Right atrium auricular region (tissue), 2 donors: ENCODE results near the gene CCBE1. TPM values are rescaled to one million over a fixed set of nuclear protein-coding genes. Genes with fewer than 3 reads are reported as not detected.

Source experiments
- DNase-seq: peaks from one replicate; pipeline ENCODE4 v3.0.0-alpha.2; 2019; ENCODE audit warnings: low spot score
- H3K27ac ChIP-seq, 2 donors: fragments of 200-600 bp; sonication (generic); 1 replicate in 1 of 2; 2 replicates in 1 of 2; pipeline ENCODE4 v1.5.1; 2016 to 2019
- H3K27me3 ChIP-seq, 2 donors: fragments of 200-600 bp; sonication (generic); one replicate each; pipeline versions ENCODE4 v1.5.1 to v1.6.0; 2017 to 2019
- H3K36me3 ChIP-seq: fragments of 200-600 bp; sonication (generic); one replicate; pipeline ENCODE4 v1.5.1; 2016
- H3K4me1 ChIP-seq, 2 donors: fragments of 200-600 bp; sonication (generic); one replicate each; pipeline versions ENCODE4 v1.5.1 to v1.6.0; 2017 to 2019
- H3K4me3 ChIP-seq, 2 donors: fragments of 200-600 bp; sonication (generic); 1 replicate in 1 of 2; 2 replicates in 1 of 2; pipeline ENCODE4 v1.5.1; 2017 to 2019; ENCODE audit warnings: mild to moderate bottlenecking in 1 of 2, moderate library complexity in 1 of 2
- H3K9me3 ChIP-seq, 2 donors: fragments of 200-600 bp; sonication (generic); one replicate each; pipeline ENCODE4 v1.5.1; 2019
- CTCF ChIP-seq, 2 donors: fragments of 200-600 bp; sonication (generic); IDR thresholded peaks; one replicate each; pipeline ENCODE4 v1.5.1; 2019; ENCODE audit warnings: antibody characterized with exemption in 2 of 2
- total RNA-seq, 2 donors: library from RNA; depleted of rRNA; stranded (reverse); fragments of >200 nt; gene quantifications; one replicate each; pipeline ENCODE4 v1.1.0, GENCODE V29; 2016

The CCBE1 gene
- total RNA-seq, 2 donors from 2014 or later, result 0.44 to 0.94 TPM

- Histone ChIP-seq H3K27me3 (no peaks in the 10 kb centered on the region), H3K27ac (no peak overlapping the region), H3K4me1 (no peaks in the 10 kb centered on the region), H3K4me3 (no peak overlapping the region), H3K9me3 (no peaks in the 10 kb centered on the region), H3K36me3 (no peaks in the 10 kb centered on the region)
- DNase-seq, result no peak
- no peak for TF ChIP-seq CTCF (IDR thresholded peaks at IDR 0.05)
Observed at GRCh38 chr18:59681521-59682004, 15.7 kb downstream of the CCBE1 start.

GRCh38 chr18:59681051-59681450 is 16.2 kb downstream of the CCBE1 start:
- H3K27me3 ChIP-seq, result no peaks in the 10 kb centered on the region
- no peaks in the 10 kb centered on the region for H3K9me3 ChIP-seq
- no peak overlapping the region for H3K4me3 ChIP-seq
- no peak overlapping the region for H3K27ac ChIP-seq
- DNase-seq, result no peak
- no peak for TF ChIP-seq CTCF (IDR thresholded peaks at IDR 0.05)
- H3K36me3 ChIP-seq, result no peaks in the 10 kb centered on the region
- no peaks in the 10 kb centered on the region for H3K4me1 ChIP-seq

DNA sequence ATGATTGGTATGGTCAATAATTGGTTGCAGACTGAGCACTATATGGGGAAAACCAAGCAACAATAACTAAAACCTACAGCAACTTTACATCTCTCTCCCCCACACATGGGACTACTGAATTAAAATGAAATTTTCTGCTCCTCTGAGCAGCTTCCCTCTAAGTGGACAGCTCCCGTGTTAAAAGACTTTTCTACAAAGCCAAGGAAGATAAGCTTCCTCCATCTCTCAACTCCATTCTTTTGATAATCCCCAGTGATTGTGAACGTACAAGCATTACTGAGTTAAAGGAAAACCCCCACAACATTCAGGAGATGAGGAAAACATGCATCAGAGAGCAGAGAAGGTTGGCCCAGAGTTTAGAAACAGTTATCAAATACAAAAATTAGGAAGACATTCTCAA is 21.9 kb downstream of the CCBE1 start:
- no peak for TF ChIP-seq CTCF (IDR thresholded peaks at IDR 0.05)
- no peaks in the 10 kb centered on the region for H3K27me3 ChIP-seq
- no peak overlapping the region for H3K27ac ChIP-seq
- no peaks in the 10 kb centered on the region for H3K4me1 ChIP-seq
- no peak for DNase-seq
- H3K9me3 ChIP-seq, result no peaks in the 10 kb centered on the region
- no peaks in the 10 kb centered on the region for H3K36me3 ChIP-seq
- no peak overlapping the region for H3K4me3 ChIP-seq

- Histone ChIP-seq H3K36me3 (no peaks in the 10 kb centered on the region), H3K9me3 (no peaks in the 10 kb centered on the region), H3K4me3 (no peak overlapping the region), H3K4me1 (no peaks in the 10 kb centered on the region), H3K27me3 (no peaks in the 10 kb centered on the region), H3K27ac (no peak overlapping the region)
- TF ChIP-seq CTCF (IDR thresholded peaks at IDR 0.05), result no peak
- DNase-seq, result no peak
Observed at GRCh38 chr18:59674903-59675270, 22.3 kb downstream of the CCBE1 start.

DNA sequence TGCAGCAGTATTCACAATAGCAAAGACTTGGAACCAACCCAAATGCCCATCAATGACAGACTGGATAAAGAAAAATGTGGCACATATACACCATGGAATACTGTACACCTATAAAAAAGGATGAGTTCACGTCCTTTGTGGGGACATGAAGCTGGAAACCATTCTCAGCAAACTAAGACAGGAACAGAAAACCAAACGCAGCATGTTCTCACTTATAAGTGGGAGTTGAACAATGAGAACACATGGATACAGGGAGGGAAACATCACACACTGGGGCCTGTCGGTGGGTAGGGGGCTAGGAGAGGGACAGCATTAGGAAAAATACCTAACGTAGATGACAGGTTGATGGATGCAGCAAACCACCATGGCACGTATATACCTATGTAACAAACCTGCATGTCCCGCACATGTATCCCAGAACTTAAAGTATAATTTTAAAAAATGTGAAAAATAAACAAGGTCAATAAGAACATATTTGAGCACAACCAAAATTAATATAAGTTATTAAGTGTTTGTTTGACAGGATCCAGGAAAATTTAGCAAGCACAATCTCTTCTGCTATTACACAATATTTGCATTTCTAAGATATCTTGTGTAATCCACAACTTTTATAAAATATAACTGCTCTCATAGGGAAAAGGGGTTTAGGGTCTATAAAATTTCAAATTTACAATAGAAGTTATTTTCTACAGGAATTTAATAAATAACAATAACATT is 22.9 kb downstream of the CCBE1 start:
- DNase-seq, result no peak
- no peak for TF ChIP-seq CTCF (IDR thresholded peaks at IDR 0.05)
- Histone ChIP-seq H3K27me3 (no peaks in the 10 kb centered on the region), H3K9me3 (no peaks in the 10 kb centered on the region), H3K36me3 (no peaks in the 10 kb centered on the region), H3K27ac (no peak overlapping the region), H3K4me1 (no peaks in the 10 kb centered on the region), H3K4me3 (no peak overlapping the region)

DNA sequence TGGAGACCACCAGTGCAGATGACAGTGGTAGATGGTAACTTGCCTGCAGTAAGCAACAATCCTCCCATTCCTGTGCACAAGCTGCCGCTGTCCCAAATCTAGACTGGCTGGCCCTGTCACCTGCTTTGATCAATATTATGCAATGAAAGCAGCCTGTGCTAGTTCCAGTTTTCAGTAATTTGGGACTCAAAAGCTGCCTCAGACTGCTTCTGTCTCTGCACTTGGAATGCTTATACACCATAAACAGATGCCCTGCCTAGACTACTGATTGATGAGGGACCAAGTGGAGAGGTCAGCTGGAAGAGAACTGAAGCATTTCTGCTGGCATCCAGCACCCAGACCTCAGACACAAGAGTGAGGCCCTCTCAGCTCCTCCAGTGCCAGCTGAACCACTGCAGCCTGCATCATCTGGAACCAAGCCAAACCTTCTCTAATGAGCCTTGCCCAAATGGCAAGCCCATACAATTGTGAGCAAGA is 24.9 kb downstream of the CCBE1 start:
- TF ChIP-seq CTCF (IDR thresholded peaks at IDR 0.05), result no peak
- H3K4me1 ChIP-seq, result no peaks in the 10 kb centered on the region
- H3K9me3 ChIP-seq, result no peaks in the 10 kb centered on the region
- no peak for DNase-seq
- no peaks in the 10 kb centered on the region for H3K36me3 ChIP-seq
- no peak overlapping the region for H3K4me3 ChIP-seq
- no peaks in the 10 kb centered on the region for H3K27me3 ChIP-seq
- H3K27ac ChIP-seq, result no peak overlapping the region
